HG03571 (cell line): ENCODE data around the gene ARID2.

Source experiments
- ATAC-seq: cut with Tn5 transposase; IDR thresholded peaks from one replicate; pipeline ENCODE4 v1.9.1; 2021; ENCODE audit not compliant: unreplicated experiment

ARID2 gene

DNA sequence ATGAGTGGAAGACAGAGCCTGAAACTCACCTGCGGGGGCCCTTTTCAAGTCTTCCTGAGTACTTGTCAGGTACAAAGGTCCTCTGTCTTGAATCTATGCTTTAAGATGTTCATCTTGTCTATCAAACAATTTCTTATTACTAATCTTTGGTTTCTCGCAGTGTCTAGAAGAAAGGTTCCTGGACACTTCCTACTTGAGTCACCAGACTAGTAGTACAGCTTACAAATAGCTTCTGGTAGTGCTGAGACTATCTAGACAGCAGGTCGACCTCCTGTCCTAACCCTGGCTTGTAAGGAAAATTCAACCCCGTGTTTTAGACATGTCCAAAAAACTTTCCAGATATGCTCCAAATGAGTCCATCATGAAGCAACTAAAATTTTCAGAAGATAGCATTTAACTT lies 11.2 kb upstream of the ARID2 start:
- no peak for ATAC-seq

DNA sequence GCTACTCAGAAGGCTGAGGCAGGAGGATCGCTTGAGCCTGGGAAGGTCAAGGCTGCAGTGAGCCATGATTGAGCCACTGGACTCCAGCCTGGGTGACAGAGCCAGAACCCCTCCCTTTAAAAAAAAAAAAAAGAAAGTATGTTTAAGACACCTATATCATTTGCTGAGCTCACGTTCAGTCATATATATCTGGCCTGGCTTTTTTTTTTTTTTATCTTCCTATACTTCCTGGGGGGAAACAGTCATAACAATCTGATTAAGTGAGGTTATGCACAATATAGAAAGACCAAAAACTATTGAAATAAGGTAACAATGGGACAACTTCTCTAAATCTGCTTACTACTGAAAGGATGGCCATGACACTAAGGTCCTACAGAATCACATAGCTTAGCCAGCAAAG lies 9.4 kb upstream of the ARID2 start:
- ATAC-seq: no peak

DNA sequence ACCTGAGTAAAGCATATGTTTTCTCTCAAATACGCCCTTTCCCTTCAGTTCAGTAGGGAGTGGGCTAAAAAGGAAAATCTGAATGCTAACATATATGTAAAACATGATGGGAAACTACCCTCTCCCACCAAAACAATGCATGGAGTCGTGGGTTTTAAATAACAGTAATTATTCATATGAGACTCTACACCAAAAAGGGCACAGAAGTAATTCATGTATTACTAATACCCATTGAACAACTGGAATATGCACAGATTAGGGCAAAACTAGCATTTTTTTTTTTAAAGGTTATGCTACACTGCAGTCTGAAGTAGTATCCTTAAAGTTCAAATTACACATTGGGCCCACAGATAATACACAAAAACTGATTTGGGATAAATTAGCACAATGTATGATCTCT lies 8.1 kb upstream of the ARID2 start:
- ATAC-seq: no peak

DNA sequence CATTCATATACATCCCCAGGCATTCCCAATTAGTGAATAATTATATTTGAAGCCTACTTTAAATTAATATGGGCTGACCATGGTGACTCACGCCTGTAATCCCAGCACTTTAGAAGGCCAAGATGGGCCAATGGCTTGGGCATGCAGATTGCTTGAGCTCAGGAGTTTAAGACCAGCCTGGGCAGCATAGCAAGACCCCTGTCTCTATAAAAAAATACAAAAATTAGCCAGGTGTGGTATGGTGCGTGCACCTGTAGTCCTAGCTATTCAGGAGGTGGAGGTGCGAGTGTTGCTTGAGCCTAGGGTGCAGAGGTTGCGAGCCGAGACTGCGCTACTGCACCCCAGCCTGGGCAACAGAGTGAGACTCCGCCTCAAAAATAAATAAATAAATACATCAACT lies 7.6 kb upstream of the ARID2 start:
- no peak for ATAC-seq

GRCh38 chr12:45725631-45726602 lies 3.6 kb upstream of the ARID2 start:
- no peak for ATAC-seq

GRCh38 chr12:45726603-45727300 lies 2.8 kb upstream of the ARID2 start:
- ATAC-seq: no peak

DNA sequence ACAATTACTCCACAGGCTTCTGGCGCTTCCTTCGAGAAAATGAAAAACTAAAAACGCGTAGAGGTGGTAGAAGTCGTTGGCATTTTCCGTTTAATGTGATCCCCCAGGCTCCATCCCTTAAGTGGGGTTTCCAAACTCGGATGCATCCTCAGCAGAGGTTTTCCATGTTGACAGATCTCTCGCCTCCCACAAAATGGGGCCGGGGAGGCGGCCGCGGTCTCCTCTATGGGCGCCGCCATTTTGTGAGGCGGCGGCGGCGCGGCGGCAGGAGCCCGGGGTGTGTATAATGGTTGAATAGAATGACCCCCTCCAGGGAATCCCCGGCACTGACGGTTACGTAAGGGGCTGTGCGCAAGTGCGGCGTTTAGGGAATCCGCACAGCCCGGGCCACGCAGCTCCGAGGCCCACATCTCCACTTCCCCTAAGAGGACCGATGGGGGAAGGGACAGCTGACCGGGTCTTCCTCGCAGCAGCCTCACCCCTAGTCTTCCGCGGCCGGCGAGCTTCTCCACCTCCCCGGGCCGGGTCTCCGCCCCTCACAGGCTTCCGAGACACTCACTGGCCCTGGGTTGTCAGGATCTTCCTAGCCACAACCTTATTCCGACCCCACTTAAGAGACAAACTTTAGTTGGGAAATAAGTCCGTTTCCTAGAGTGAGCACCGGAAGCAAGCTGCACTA lies 2.1 kb upstream of the ARID2 start:
- peak; percentile 46 for ATAC-seq

GRCh38 chr12:45727980-45728629 lies 1.4 kb upstream of the ARID2 start:
- ATAC-seq: no peak

DNA sequence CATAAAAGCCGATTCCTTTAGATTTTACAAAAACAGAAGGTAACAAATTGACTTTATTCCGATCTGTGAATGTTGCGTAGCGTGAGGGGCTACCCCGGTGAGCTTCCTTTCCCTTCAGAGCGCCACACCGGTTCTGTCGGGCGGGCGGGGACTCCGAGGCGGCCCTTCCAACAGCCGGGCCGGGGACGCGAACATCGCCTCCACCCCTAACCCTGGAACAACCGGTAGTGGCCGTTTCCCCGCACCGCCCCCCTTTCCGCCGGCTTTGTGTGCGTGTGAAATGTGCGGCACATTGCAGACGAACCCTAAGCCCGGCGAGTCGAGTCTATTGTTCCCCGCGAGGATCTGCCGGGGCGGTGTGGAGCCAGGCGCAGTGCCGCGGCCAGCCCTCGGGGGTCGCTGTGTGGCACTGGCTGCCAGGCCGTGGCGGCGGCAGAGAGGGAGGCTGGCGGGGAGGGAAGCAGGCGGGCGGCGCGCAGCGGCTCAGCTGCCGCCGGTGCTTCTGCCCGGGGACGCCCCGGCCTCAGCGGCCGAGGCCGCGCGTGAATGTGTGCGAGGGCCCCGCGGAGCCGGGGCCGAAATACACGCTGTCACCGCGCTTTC lies 775 bp upstream of the ARID2 start:
- peak; percentile 46 for ATAC-seq

- ATAC-seq: no peak
Observed at GRCh38 chr12:45730084-45730347, 510 bp downstream of the ARID2 start.

DNA sequence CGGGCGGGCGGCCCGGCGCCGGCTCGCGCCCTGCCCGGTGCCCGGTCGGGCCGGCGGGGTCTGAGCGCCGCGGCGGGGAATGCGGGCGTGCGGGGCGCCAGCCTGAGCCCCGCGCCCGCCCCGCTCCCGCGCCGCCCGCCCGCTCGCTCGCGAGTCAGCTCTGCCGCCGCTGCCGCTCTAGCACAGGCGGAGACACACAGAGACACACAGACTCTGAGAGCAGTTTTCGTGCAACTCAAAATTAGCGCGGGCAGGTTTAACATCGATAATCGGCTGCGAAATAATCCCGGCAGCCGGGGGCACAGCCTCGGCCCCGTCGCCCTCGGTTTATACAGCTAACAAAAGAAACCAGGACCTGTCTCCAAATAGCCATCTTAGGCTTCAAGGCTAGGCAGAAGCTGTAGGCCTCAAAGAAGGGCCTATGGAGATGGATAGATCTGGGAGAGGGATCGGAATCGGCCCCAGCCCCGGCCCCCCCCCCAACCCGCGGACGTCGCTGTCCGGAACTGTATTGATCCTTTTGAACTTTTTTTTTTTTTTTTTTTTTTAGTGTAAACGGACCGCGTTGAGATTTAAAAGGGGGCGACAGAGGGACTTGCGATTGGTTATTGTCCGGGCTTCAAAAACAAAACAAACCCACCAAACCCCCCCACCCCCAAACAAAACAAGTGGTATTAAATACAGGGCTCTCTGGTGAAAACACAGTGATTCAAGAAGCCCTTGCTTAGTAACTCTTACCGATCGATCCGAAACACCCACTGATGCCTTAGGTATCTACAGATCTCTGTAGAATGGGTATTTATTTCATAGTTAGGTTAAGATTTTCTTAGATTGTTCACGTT lies 1.1 kb downstream of the ARID2 start:
- ATAC-seq: no peak

- no peak for ATAC-seq
Observed at GRCh38 chr12:45731190-45731775, 1.8 kb downstream of the ARID2 start.

GRCh38 chr12:45732250-45732649 lies 2.7 kb downstream of the ARID2 start:
- no peak for ATAC-seq

GRCh38 chr12:45732936-45733335 lies 3.4 kb downstream of the ARID2 start:
- ATAC-seq: no peak

DNA sequence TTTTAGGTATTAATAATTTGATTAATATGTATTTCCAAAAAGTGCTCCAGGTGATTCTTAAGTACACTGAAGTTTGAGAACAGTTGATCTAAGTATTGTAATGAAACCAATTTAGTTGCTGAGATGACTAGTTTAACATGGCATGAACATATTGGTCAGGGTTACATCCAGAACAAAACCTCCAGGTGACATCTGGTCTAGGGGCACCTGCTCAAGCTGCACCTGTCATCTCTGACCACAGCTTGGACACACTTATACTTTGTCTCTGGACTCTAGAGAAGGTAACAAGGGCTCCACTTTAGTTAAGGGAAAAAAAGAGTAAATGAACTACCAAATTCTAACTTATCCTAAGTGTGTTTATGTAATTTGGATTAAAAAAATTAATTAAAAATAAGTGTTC lies 8.1 kb downstream of the ARID2 start:
- ATAC-seq: no peak

GRCh38 chr12:45742590-45742989 lies 13.1 kb downstream of the ARID2 start:
- no peak for ATAC-seq

DNA sequence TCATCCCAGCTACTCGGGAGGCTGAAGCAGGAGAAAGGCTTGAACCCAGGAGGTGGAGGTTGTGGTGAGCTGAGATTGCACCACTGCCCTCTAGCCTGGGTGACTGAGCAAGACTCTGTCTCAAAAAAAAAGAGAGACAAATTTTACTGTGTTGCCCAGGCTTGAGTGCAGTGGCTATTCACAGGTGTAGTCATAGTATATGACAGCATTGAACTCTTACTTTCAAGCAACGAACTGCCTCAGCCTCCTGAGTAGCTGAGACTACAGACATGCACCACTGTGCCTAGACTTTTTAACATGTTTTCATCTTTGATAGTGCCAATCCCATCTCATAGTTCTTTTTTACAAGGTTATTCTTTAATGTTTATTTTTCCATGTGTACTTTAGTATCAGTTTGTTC lies 13.7 kb downstream of the ARID2 start:
- ATAC-seq: no peak

- ATAC-seq: no peak
Observed at GRCh38 chr12:45745861-45746277, 16.4 kb downstream of the ARID2 start.

- no peak for ATAC-seq
Observed at GRCh38 chr12:45756666-45757065, 27.2 kb downstream of the ARID2 start.

DNA sequence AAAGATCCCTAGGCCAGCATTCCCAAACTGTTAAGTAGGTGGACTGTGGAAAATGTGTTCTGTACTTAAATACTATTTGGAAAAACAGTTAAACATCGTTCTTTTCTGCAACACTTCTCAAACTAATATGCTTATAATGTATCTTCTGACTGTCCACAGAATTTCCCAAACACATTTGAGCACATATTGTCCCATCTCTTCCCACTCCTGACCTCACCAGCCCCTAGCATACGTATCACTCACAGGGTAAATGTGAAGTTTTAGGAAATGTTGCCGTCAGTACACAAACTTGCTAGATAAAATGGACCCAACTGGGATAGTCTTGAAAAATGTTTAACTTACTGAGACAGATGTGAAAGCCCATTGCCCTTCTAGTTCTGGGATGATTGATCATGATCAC lies 27.7 kb downstream of the ARID2 start:
- no peak for ATAC-seq
